Ammon's horn (tissue), 1 donor: ENCODE measurements around the gene IRAK1BP1.
"Not testable (repeated sequence)": the region's sequence is repeated elsewhere in the genome, so short reads cannot be mapped to it uniquely, and the experiment has no call there.

ENCODE experiments used
- DNase-seq: peaks from one replicate; pipeline ENCODE4 v3.0.0-alpha.2; 2016; ENCODE audit warnings: low spot score

Gene IRAK1BP1

GRCh38 chr6:78867370-78868040 lies at the start of gene IRAK1BP1:
Gene IRAK1BP1, plus strand, starts transcription at chr6:78867551. Its CDS starts 26 bp downstream, at chr6:78867577.
- DNase-seq: peak; percentile 89

- no peak for DNase-seq
These were observed 43.3 kb upstream of the IRAK1BP1 start for GRCh38 chr6:78824045-78824444.

- DNase-seq: no peak
These were observed 37.9 kb upstream of the IRAK1BP1 start for GRCh38 chr6:78829407-78829806.

GRCh38 chr6:78830805-78831204 lies 36.5 kb upstream of the IRAK1BP1 start:
- no peak for DNase-seq

GRCh38 chr6:78831492-78831891 lies 35.9 kb upstream of the IRAK1BP1 start:
- DNase-seq: peak; percentile 52

GRCh38 chr6:78832091-78832808 lies 35.1 kb upstream of the IRAK1BP1 start:
- DNase-seq: no peak

- peak; percentile 28 for DNase-seq
These were observed 31.5 kb upstream of the IRAK1BP1 start for GRCh38 chr6:78835817-78836216.

GRCh38 chr6:78836598-78836997 lies 30.8 kb upstream of the IRAK1BP1 start:
- no peak for DNase-seq

GRCh38 chr6:78841111-78841510 lies 26.2 kb upstream of the IRAK1BP1 start:
- DNase-seq: no peak

- no peak for DNase-seq
These were observed 24.4 kb upstream of the IRAK1BP1 start for GRCh38 chr6:78842953-78843352.

- DNase-seq: no peak
These were observed 22.5 kb upstream of the IRAK1BP1 start for GRCh38 chr6:78844899-78845298.

GRCh38 chr6:78845567-78845966 lies 21.8 kb upstream of the IRAK1BP1 start:
- no peak for DNase-seq

- DNase-seq: no peak
These were observed 16.7 kb upstream of the IRAK1BP1 start for GRCh38 chr6:78850621-78851020.

- DNase-seq: no peak
These were observed 16.2 kb upstream of the IRAK1BP1 start for GRCh38 chr6:78851156-78851555.

GRCh38 chr6:78854546-78854945 lies 12.8 kb upstream of the IRAK1BP1 start:
- no peak for DNase-seq

GRCh38 chr6:78858339-78858938 lies 8.9 kb upstream of the IRAK1BP1 start:
- DNase-seq: not testable (repeated sequence)

- DNase-seq: no peak
These were observed 5.8 kb upstream of the IRAK1BP1 start for GRCh38 chr6:78861509-78861908.

GRCh38 chr6:78863576-78863975 lies 3.8 kb upstream of the IRAK1BP1 start:
- no peak for DNase-seq

GRCh38 chr6:78864957-78865356 lies 2.4 kb upstream of the IRAK1BP1 start:
- peak; percentile 18 for DNase-seq

GRCh38 chr6:78867020-78867369 lies 356 bp upstream of the IRAK1BP1 start:
- no peak for DNase-seq

GRCh38 chr6:78868116-78868515 lies 765 bp downstream of the IRAK1BP1 start:
- DNase-seq: no peak

GRCh38 chr6:78875505-78875904 lies 8.2 kb downstream of the IRAK1BP1 start:
- DNase-seq: no peak

- DNase-seq: no peak
These were observed 16.3 kb downstream of the IRAK1BP1 start for GRCh38 chr6:78883651-78884050.
